ENCODE results near the gene GLCCI1. TPM values are rescaled to one million over a fixed set of nuclear protein-coding genes. Genes with fewer than 3 reads are reported as not detected.

GLCCI1 gene
- total RNA-seq, 1 donor from 2014 or later: 0.39 TPM

DNA sequence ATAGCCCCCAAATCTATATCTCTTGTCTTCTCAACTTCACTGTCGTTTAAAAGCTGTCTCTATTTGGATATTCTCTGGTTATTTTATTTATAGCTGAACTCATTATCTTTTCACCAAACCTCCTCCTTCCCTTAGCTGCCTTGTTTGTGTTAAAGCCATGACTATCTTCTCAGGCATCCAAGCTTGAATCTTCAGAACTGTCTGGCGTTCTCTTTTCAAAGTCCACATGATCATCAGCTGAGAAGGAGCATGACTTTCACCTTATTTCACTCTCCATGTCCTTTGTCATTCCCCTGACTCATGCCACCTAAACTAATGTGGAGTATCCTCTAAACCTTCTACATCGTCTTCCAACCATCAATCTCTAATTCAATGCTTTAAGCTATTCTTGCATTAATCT, 5.7 kb upstream of the GLCCI1 start:
- DNase-seq (ENCODE audit: low read depth in 2 of 2): no peak

DNA sequence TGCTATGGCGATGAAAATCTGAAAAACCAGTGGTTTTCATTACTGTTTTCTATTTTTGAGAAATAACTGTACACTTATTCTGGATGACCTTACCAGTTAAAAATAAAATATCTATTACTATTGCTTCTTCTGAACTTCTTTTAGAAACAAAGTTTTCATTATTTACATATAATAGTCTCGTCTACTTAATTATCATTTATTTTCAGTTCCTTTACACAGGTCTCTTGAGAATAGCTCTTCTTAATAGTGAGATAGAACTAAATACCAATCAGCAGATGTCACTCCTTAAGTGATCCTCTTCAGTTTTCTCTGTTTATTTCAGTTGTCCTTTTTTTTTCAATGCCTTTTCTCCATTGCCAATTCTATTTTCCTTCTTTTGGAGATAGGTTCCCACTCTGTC, 4.3 kb upstream of the GLCCI1 start:
- DNase-seq (ENCODE audit: low read depth in 2 of 2): no peak

DNA sequence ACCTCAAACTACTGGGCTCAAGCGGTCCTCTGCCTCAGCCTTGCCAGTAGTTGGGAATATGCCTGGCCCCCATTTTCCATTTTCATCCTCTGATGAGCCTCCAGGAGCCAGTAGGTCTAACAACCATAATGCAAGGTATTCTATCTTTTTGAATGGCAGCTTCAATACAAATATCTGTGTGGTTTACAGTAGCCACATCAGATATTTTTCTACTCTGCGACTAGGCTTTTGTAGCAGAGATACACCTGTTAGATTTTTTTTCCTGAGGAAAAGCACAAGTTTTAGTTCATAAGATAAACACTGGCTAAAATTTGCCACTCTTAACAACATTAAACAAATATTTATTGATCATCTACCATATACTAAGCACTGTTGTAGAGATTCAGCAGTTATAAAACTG, 3.9 kb upstream of the GLCCI1 start:
- DNase-seq (ENCODE audit: low read depth in 2 of 2): no peak

DNA sequence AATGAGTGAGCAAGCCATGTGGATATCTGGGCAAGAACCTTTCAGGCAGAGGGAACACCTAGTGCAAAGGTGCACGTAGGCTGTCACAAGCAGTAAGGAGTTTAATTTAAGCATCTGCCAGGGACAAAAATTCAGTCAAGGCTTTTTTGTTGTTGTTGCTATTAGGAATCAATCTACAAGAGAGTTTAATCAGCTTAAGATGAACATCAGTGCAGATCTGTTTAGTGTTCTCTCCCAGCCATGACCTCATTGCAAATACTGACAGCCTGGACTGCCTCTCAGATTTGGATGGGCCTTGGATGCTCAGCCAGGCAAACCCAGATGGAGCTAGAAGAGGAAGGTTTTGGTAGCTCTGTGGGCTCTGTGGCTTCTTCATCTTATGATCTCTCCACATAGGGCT, 3.3 kb upstream of the GLCCI1 start:
- no peak for DNase-seq (ENCODE audit: low read depth in 2 of 2)

DNA sequence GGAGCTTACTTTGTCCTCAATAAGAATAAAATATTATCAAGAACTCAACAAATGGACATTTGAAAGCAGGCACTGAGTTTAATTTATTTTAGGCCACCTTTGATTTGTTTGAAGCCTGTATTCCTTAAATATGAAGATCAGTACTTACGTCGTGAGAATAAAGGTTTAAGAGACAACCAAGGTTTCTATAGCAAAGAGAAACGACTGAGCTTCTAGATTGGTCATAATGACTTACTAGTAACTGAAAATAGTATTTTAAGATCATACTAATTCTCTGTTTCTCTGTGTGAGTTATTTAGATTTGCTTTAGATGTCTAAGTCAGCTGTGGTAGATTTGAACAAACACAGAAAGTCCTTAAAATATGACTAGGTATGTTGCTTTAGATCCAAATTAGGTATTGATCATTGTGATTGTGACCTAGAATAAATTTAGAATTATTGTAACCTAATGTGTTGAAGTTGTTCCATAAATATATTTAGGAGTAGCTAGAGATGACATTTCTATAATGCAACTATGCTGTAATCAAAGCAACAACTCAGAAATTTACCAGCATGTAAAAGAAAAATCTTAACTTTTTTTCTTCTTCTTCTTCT, 2.4 kb upstream of the GLCCI1 start:
- DNase-seq (ENCODE audit: low read depth in 2 of 2): no peak

DNA sequence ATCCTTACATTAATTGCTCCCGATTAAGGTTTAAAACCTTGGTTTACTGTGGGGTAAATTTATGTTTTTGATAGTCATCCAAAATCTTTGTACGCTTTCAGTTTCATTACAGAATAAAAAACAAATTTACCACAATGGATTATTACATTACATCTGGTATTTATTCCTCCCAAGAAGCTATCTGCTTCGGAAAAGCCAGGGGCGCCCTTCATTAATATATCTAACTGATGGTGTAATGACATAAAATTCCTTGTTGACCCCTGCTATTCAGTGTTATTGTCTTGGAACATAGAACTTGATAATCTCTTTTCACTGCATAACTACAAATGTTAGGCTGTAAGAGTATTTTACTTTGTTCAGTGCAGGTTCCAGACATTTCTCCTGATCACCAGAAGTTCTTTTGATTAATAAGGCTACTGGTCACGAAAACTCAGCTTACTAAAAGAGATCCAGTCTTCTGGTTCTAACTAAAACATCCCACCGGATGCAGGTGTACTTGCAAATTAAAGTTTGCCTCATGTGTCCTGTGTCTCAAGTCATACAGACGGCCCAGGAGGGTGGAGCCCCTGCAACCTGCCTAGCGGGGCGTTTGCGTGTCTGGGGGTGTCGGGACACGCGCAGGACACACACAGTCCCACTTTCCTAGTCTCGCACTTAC, 581 bp upstream of the GLCCI1 start:
- no peak for DNase-seq (ENCODE audit: low read depth in 2 of 2)

DNA sequence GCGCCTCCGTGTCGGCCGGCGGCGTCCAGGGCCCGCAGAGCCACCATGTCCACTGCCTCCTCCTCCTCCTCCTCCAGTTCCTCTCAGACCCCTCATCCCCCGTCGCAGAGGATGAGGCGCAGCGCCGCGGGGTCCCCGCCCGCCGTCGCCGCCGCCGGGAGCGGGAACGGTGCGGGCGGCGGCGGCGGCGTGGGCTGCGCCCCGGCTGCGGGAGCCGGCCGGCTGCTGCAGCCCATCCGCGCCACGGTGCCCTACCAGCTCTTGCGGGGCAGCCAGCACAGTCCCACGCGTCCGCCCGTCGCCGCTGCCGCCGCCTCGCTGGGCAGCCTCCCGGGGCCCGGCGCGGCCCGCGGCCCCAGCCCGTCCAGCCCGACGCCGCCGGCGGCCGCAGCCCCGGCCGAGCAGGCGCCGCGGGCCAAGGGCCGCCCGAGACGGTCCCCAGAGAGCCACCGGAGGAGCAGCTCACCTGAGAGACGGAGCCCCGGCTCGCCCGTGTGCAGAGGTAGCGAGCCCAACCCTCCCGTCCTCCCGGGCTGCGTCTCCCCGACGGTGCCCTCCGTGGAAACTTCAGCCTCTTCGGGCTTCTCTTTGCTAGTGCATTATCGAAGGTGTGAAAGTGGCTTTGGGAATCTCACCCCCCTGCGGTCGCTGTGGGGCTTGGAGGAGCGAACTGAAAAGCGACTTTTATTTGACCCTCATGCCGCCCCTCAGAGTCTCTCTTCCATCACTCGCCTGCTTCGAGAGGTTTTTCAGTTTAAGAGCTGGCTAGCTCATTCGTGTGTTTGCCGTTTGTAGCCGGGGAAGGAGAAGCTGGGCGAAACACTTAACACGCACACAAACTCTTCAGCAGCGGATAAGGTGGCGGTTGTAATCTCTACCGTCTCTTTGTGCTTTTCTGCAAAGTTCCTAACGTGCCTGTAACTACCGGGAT, 975 bp downstream of the GLCCI1 start:
- DNase-seq (ENCODE audit: low read depth in 2 of 2): peak in 1 of 2 donors; percentile 31

DNA sequence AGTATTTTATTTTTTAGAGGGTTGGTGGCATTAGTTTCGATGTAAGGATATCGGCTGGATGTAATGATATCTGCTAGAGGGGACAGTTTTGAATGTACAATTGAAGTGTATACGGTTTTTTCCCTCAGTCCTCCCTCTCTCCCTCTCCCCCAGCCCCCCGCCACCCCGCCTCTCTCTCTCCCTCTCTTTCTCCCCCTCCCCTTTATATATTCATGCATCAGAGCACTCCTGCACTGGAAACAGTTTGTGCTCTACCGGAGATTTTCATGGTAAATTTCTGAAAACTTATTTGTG, 1.6 kb downstream of the GLCCI1 start:
- DNase-seq (ENCODE audit: low read depth in 2 of 2): no peak

DNA sequence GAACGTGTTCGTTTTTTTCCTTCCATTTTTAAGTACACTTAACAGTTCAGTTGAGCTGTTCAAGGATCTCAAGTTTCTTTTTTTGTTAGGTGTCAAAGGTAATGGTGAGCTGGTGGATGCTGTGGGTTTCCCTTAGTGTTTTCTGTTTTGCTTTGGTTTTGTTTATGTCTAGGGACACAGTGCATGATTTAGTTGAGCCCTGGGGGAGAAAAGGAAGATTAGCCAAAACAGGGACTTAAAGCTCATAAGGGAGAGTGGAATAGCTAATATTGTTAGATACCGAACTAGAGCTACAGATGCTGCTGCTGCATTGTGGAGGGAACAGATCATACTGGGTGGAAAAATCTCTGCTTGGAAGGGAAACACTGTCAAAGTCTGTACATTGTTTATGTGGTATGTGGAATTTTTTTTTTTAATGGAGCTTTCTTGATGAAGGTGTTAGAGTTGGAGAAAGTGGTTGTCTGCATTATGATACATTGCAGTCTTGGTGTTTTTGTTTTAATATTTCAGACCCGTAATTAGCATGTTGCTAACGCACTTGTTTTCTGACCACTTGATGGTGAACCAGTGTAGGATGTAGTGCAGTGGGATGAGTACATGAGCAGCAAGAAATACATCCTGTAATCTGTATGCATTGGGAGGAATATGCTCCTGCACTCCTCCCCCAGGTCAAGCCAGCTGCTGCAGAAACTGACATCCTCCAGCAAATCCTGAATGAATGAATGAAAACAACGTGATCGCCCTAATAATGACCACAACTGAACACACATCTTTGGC, 2.1 kb downstream of the GLCCI1 start:
- DNase-seq (ENCODE audit: low read depth in 2 of 2): no peak

DNA sequence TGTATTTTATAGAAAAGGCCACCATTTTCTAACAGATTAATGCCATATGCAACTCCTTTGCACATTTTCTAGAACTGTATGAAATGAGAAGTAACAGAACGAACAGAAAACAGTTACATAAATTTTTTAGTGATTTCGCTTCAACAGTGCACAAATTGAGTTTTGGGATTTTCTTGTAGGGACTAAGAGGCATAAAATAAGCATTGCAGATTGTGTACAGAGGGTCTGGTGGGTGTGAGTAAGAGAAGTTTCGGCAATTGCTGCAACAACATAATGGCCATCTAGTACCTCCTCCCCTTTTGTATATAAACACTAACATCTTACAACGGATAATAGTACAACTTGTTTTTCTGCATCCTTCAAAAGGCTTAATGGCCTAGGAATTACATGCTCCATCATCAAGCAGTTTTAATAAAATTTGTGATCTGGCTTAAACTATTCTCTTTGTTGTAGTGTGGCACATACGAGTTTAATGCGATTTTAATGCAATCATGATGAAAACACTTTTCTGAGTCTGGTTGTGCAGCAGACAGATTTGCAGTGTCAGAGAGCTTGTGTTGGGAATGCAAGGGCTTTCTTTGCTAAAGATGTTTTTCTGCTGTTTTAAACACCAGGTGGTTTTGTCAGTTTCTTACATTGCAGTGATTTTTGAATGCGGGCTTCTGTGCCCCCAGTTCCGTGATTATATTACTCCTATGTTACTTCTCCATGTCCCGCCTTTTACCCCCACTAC, 2.9 kb downstream of the GLCCI1 start:
- DNase-seq (ENCODE audit: low read depth in 2 of 2): no peak

DNA sequence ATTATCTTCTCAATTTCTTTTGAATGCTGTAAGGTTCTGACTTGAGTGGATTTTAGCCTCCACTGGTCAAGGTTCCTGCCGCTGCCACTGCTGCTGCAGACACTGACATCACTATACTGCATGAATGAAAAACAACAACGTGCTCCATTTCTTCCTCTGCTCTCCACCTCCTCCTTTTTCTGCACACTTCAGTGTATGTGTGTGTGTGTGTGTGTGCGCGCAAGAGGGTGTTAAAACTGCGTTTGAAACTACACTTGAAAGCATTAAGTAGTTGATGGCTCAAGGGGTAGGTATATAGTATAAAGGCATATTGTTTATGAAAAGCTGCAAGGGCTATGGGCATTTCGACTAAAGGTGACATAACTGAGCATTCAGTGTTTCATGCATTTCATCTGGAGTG, 3.5 kb downstream of the GLCCI1 start:
- DNase-seq (ENCODE audit: low read depth in 2 of 2): no peak

DNA sequence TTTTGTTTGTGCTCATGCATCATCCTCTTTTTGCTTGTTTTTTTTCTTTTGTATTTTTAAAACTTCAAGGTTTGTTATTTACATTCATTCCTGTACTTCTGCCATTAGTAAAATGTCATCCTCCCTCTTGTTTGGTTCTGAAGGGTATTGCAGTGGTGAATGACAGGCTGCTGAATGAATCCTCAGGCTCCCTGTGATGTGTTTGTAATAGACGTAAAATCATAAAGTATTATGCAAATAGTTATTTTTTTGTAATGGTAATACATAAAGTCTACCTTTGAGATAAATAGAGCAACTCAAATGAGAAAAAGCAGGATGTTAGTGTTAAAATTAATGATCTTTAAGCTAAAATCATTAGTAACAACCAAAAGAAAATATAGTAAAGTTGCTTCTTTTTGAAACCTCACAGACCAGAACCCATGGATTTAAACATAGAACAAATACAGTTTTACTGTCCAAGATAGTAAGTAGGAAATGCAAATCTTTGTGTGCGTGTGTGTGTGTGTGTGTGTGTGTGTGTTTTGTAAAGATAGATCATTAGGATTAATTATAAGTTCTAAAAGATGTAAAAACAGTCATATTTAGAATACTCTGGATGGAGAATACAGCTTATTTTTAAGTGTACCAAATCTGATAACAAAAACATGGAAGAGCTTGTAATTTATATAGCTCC, 4.5 kb downstream of the GLCCI1 start:
- no peak for DNase-seq (ENCODE audit: low read depth in 2 of 2)

DNA sequence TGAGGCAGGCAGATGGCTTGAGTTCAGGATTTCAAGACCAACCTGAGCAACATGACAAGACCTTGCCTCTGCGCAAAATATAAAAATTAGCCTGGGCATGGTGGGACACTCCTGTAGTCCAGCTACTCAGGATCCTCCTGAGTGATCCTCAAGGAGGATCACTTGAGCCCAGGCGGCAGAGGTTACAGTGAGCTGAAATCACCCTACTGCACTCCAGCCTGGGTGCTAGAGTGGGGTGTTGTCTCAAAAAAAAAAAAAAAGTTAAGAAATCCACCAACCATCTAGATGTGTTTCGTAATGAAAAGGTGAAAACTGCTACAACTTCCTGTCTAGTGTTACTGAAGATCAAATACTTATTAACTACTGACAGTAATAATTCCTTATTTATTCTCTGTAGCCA, 8.1 kb downstream of the GLCCI1 start:
- DNase-seq (ENCODE audit: low read depth in 2 of 2): no peak

DNA sequence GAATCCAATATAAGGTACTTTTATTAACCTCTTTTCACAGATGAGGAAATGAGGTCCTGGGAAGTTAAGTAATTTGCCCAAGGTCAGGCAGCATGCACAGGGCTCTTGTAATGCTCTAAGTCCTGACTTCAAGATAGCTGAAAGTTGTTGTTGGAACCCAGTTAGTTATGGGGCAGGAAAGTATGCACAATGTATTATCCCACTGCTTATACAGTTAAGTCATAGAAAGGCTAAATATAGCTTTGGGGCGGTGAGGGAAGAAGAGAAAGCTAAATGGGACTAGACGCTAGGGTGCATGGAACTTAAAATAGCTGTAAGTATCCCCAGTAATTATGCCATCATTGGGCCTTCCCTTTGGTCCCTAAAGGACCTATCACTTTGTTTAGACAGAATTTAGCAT, 9.2 kb downstream of the GLCCI1 start:
- DNase-seq (ENCODE audit: low read depth in 2 of 2): no peak

DNA sequence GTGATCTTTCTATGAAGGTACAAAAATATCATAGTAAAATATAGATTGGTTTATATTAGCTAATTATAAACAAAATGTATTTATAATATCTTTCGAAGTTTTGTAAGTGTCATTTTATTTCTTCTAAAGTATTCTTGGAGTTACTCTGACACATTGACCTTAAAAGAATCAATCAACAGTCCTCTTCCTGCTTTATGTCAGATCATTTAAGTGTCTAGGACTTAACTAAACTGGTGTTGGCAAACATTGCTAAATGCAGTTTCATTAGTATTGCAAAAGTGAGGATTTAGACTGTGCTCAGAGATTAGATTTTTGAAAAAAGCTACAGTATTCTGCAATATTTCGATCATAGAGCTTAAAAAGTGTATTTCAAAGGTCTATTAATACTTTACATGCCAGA, 10.3 kb downstream of the GLCCI1 start:
- DNase-seq (ENCODE audit: low read depth in 2 of 2): no peak

DNA sequence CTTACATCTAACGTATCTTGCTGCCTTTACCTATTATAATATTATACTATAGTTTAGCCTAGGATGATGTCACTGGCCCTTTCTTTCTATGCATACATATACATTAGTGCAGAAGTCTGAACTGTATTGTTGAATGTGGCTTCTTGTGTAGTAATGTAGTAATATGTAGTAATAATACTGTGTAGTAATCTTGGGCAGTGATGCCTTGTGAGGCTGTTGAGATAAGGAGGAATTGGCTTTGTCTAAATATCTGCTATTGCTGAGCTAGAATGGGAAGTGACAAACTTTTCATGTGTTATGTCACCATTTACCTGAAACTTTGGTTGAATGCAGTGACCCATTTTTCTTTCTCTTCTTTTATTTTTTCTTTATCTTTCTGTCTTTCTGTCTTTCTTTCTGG, 11.0 kb downstream of the GLCCI1 start:
- DNase-seq (ENCODE audit: low read depth in 2 of 2): no peak

DNA sequence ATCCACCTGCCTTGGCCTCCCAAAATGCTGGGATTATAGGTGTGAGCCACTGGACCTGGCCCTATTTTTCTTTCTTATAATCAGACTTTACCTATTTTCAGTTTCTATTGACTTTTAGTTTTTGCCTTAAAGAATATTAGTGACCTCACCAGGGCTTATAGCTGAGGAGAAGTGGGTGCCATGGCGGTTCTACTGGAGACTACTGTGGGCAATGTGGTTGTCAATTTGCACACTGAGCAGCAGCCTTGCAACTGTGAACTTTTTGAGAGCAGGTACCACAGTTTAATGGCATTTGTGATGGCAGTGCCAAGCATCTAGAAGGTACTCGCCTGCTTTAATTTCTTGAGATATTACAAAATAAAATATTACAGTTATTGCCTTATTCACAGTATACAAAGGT, 11.5 kb downstream of the GLCCI1 start:
- no peak for DNase-seq (ENCODE audit: low read depth in 2 of 2)

DNA sequence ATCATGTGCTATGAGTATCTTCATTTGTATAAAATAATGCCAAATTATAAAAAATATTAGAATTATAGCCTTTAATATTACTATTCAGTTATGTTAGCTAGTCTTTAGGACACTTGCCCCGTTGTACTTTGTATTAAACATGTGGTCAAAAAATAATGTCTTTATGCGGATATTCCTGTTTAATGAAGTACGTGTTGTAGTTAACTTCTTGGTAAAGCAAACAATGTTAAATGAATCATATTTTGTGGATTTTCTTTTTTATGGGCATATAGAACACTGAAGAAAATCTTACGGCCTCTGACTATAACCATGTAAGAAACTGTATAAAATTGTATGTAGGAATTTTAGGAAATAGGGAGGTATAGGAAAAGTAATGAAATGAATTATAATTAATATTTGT, 14.3 kb downstream of the GLCCI1 start:
- no peak for DNase-seq (ENCODE audit: low read depth in 2 of 2)

DNA sequence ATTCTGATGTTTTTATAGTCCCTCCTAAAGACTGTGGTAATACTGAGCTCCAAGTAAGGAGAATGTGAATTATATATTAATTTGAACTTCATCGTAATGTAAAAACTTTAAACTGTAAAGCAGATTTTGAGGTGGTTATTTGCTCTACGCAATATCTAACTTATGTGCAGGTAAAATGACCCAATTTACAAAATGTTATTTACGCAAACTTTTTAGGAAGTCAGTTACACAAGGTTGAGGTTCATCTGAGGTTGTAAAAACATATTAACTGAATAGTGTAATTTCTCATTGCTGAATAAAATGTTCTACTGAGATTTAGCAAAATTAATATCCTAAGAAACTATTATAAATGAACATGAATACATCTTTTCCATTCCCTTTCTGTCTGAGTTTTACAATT, 15.8 kb downstream of the GLCCI1 start:
- DNase-seq (ENCODE audit: low read depth in 2 of 2): no peak

DNA sequence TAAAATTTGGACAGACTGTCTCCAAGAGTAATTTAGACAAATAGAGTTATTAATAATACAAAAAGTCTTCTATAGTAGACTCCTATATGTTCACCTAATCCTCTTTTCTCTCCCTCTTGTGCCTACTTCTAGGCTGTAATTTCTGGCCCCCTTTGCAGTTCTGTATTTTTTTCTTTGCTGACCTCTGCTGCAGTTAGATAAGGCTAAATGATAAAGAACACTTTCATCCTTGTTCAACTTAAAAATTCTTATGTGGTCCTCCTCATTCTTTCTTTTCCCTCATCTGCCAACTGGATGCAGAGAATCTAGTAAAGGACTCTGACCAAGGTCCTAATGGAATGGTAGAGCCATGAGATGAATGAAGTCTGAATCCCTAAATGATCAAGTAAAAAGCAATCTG, 20.1 kb downstream of the GLCCI1 start:
- DNase-seq (ENCODE audit: low read depth in 2 of 2): no peak

DNA sequence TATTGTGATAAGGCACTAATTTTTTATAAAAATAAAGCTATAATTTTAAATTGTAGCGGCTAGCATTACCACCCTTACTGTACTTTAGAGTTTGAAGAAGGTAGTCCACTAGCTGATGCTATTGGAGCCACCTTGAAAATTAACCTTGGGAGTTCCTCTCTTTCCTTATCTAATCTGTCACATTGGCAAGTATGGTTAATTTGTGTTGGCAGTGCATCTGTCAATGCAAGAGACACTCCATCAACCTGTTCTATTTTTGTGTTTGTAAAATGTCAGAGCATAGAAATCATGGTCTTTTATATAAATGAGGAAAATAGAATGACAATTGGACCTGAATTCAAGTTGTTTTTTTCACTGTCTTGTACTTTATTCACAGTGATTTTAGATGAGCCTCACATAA, 20.5 kb downstream of the GLCCI1 start:
- DNase-seq (ENCODE audit: low read depth in 2 of 2): no peak
